Epithelial cell of prostate (primary cell): ENCODE results near the gene UFD1.

ENCODE experiments used
- DNase-seq: peaks from one replicate; pipeline ENCODE4 v3.0.0-alpha.2; 2011; ENCODE audit warnings: low read depth, low spot score
- H3K27ac ChIP-seq: fragments of 450-650 bp; 2 replicates; pipeline ENCODE4 v1.5.1; 2017; ENCODE audit warnings: mild to moderate bottlenecking

Gene UFD1

GRCh38 chr22:19497245-19497644 is 18.3 kb upstream of the UFD1 start:
- no peak overlapping the region for H3K27ac ChIP-seq
- peak; percentile 59 for DNase-seq

GRCh38 chr22:19496324-19496630 is 17.3 kb upstream of the UFD1 start:
- DNase-seq: no peak
- H3K27ac ChIP-seq: no peak overlapping the region

GRCh38 chr22:19495562-19496323 is 16.8 kb upstream of the UFD1 start:
- DNase-seq: no peak
- no peak overlapping the region for H3K27ac ChIP-seq

GRCh38 chr22:19494676-19495173 is 15.7 kb upstream of the UFD1 start:
- H3K27ac ChIP-seq: no peak overlapping the region
- no peak for DNase-seq

GRCh38 chr22:19494001-19494560 is 15.1 kb upstream of the UFD1 start:
- no peak for DNase-seq
- no peak overlapping the region for H3K27ac ChIP-seq

GRCh38 chr22:19492504-19493174 is 13.6 kb upstream of the UFD1 start:
- DNase-seq: no peak
- H3K27ac ChIP-seq: no peak overlapping the region

- DNase-seq: no peak
- H3K27ac ChIP-seq: no peak overlapping the region
These were observed 11.7 kb upstream of the UFD1 start for GRCh38 chr22:19490628-19491230.

- DNase-seq: no peak
These were observed 10.2 kb upstream of the UFD1 start for GRCh38 chr22:19488884-19489843.

GRCh38 chr22:19488285-19488684 is 9.3 kb upstream of the UFD1 start:
- no peak for DNase-seq
- H3K27ac ChIP-seq: no peak overlapping the region

More at GRCh38 chr22:19488884-19489843, 10.2 kb upstream of the UFD1 start:
- H3K27ac ChIP-seq: no peak overlapping the region

GRCh38 chr22:19483481-19484244 is 4.7 kb upstream of the UFD1 start:
- no peak for DNase-seq

GRCh38 chr22:19482297-19482696 is 3.3 kb upstream of the UFD1 start:
- no peak for DNase-seq
- H3K27ac ChIP-seq: no peak overlapping the region

More at GRCh38 chr22:19483481-19484244, 4.7 kb upstream of the UFD1 start:
- peak overlapping the region; percentile 68 for H3K27ac ChIP-seq

- no peak for DNase-seq
- no peak overlapping the region for H3K27ac ChIP-seq
These were observed 1.8 kb upstream of the UFD1 start for GRCh38 chr22:19480789-19481188.

GRCh38 chr22:19480173-19480568 is 1.2 kb upstream of the UFD1 start:
- no peak overlapping the region for H3K27ac ChIP-seq
- no peak for DNase-seq

GRCh38 chr22:19479355-19480172 is 571 bp upstream of the UFD1 start, which contains the start of gene CDC45:
CDC45 (plus strand) TSS chr22:19479920; CDS start chr22:19479969, 49 bp downstream.
- DNase-seq: peak; percentile 93
- H3K27ac ChIP-seq: peak within 1 kb of the TSS; percentile 92

GRCh38 chr22:19478045-19478900 is 720 bp downstream of the UFD1 start:
- no peak for DNase-seq
- peak overlapping the region; percentile 92 for H3K27ac ChIP-seq

GRCh38 chr22:19477321-19478044 is 1.5 kb downstream of the UFD1 start:
- no peak for DNase-seq

GRCh38 chr22:19476023-19476422 is 3.0 kb downstream of the UFD1 start:
- DNase-seq: no peak
- H3K27ac ChIP-seq: peak overlapping the region; percentile 49

More at GRCh38 chr22:19477321-19478044, 1.5 kb downstream of the UFD1 start:
- H3K27ac ChIP-seq: peak overlapping the region; percentile 92
